HEK293 (cell line): ENCODE measurements around the gene SULT1C3.

Experiments used
- CTCF ChIA-PET: fragments of 350-600 bp; formaldehyde crosslinking; extraction: SDS; loops from one replicate; lab custom pipeline; 2021; ENCODE audit warnings: antibody characterized with exemption; lab: Yijun Ruan, JAX
- POLR2A ChIA-PET: fragments of 300-600 bp; formaldehyde crosslinking; extraction: SDS; loops from one replicate; lab custom pipeline; 2020; ENCODE audit warnings: antibody characterized with exemption, inconsistent platforms; lab: Yijun Ruan, JAX
- H3K27ac ChIP-seq: fragments of 200-500 bp; sonication (Bioruptor generic); 2 replicates; pipeline ENCODE4 v1.5.1; 2014; ENCODE audit warnings: low read depth, low read length, control low read depth, inconsistent platforms; ENCODE audit errors: extremely low read depth
- H3K36me3 ChIP-seq, 2 experiments: fragments of 200-500 bp in 1 of 2; sonication (Bioruptor generic) in 1 of 2; 1 replicate in 1 of 2; 2 replicates in 1 of 2; pipeline ENCODE4 v1.5.1; 2014 to 2017; ENCODE audit warnings: inconsistent platforms in 2 of 2, low read length in 2 of 2; ENCODE audit not compliant: control insufficient read depth in 2 of 2, insufficient read depth in 1 of 2
- H3K4me1 ChIP-seq: fragments of 200-500 bp; sonication (Bioruptor generic); 2 replicates; pipeline ENCODE4 v1.5.1; 2014; ENCODE audit warnings: mild to moderate bottlenecking, low read length, inconsistent platforms; ENCODE audit not compliant: control insufficient read depth, insufficient read depth
- H3K4me3 ChIP-seq: 2 replicates; pipeline ENCODE4 v1.5.1; 2011; ENCODE audit warnings: low read depth, mild to moderate bottlenecking, control low read depth, low read length, moderate library complexity
- H3K9me3 ChIP-seq: fragments of 200-500 bp; sonication (Bioruptor generic); 2 replicates; pipeline ENCODE4 v1.5.1; 2014; ENCODE audit warnings: low read depth, low read length, inconsistent platforms; ENCODE audit not compliant: control insufficient read depth, insufficient read depth
- BCL6B ChIP-seq: fragments of 450-650 bp; formaldehyde crosslinking; IDR thresholded peaks from 2 replicates; pipeline ENCODE4 v1.5.1; 2017; ENCODE audit warnings: missing biosample characterization, missing genetic modification characterization
- EGR2 ChIP-seq: fragments of 450-650 bp; formaldehyde crosslinking; IDR thresholded peaks from 2 replicates; pipeline ENCODE4 v1.5.1; 2016; ENCODE audit warnings: low read depth, missing biosample characterization, missing genetic modification characterization
- GFI1B ChIP-seq: fragments of 450-650 bp; formaldehyde crosslinking; IDR thresholded peaks from 2 replicates; pipeline ENCODE4 v1.5.1; 2016; ENCODE audit warnings: missing biosample characterization, missing genetic modification characterization
- PBX3 ChIP-seq: sonication (generic); formaldehyde crosslinking; IDR thresholded peaks from 2 replicates; pipeline ENCODE4 v1.8.1; 2022; ENCODE audit warnings: mild to moderate bottlenecking, moderate library complexity, missing genetic modification reagents
- PRDM10 ChIP-seq: fragments of 450-650 bp; formaldehyde crosslinking; IDR thresholded peaks from 2 replicates; pipeline ENCODE4 v1.5.1; 2016; ENCODE audit warnings: missing biosample characterization, missing genetic modification characterization
- PRDM2 ChIP-seq: fragments of 450-650 bp; formaldehyde crosslinking; IDR thresholded peaks from 2 replicates; pipeline ENCODE4 v1.5.1; 2016; ENCODE audit warnings: missing biosample characterization, missing genetic modification characterization, borderline replicate concordance
- ZNF169 ChIP-seq: fragments of 450-650 bp; formaldehyde crosslinking; IDR thresholded peaks from 2 replicates; pipeline ENCODE4 v1.5.1; 2016; ENCODE audit warnings: missing biosample characterization, missing genetic modification characterization
- ZNF239 ChIP-seq: fragments of 450-650 bp; formaldehyde crosslinking; IDR thresholded peaks from 2 replicates; pipeline ENCODE4 v1.5.1; 2016; ENCODE audit warnings: missing biosample characterization, missing genetic modification characterization
- ZNF26 ChIP-seq: fragments of 450-650 bp; formaldehyde crosslinking; IDR thresholded peaks from 2 replicates; pipeline ENCODE4 v1.5.1; 2016; ENCODE audit warnings: missing biosample characterization, missing genetic modification characterization
- ZNF398 ChIP-seq: fragments of 450-650 bp; formaldehyde crosslinking; IDR thresholded peaks from 2 replicates; pipeline ENCODE4 v1.5.1; 2017; ENCODE audit warnings: missing biosample characterization, missing genetic modification characterization
- ZNF416 ChIP-seq: fragments of 450-650 bp; formaldehyde crosslinking; IDR thresholded peaks from 2 replicates; pipeline ENCODE4 v1.5.1; 2016; ENCODE audit warnings: missing biosample characterization, missing genetic modification characterization
- ZNF549 ChIP-seq: fragments of 450-650 bp; IDR thresholded peaks from 2 replicates; pipeline ENCODE4 v1.5.1; 2018; ENCODE audit warnings: missing biosample characterization, missing genetic modification characterization, mild to moderate bottlenecking, inconsistent platforms, moderate library complexity
- ZNF558 ChIP-seq: fragments of 450-650 bp; formaldehyde crosslinking; IDR thresholded peaks from 2 replicates; pipeline ENCODE4 v1.5.1; 2016; ENCODE audit warnings: missing biosample characterization, missing genetic modification characterization
- ZNF560 ChIP-seq: fragments of 450-650 bp; formaldehyde crosslinking; IDR thresholded peaks from 2 replicates; pipeline ENCODE4 v1.5.1; 2017; ENCODE audit warnings: missing biosample characterization, missing genetic modification characterization, borderline replicate concordance
- ZNF658 ChIP-seq: fragments of 450-650 bp; formaldehyde crosslinking; IDR thresholded peaks from 2 replicates; pipeline ENCODE4; 2016; ENCODE audit warnings: missing biosample characterization, missing genetic modification characterization
- ZNF843 ChIP-seq: fragments of 450-650 bp; formaldehyde crosslinking; IDR thresholded peaks from 2 replicates; pipeline ENCODE4 v1.5.1; 2016; ENCODE audit warnings: missing biosample characterization, missing genetic modification characterization
- ZSCAN30 ChIP-seq: fragments of 450-650 bp; IDR thresholded peaks from 2 replicates; pipeline ENCODE4 v1.5.1; 2018; ENCODE audit warnings: missing biosample characterization, mild to moderate bottlenecking, missing genetic modification characterization, moderate library complexity

The SULT1C3 gene

GRCh38 chr2:108228006-108228405 lies 11.8 kb upstream of the SULT1C3 start (continued):
- TF ChIP-seq BCL6B (tag by site-specific recombination) (no peak), ZNF416 (no peak), ZNF26 (tag by site-specific recombination) (no peak), ZNF549 (tag by site-specific recombination) (no peak), EGR2 (tag by site-specific recombination) (no peak), ZNF560 (tag by site-specific recombination) (no peak)

GRCh38 chr2:108228537-108228936 lies 11.2 kb upstream of the SULT1C3 start:
- no peak overlapping the region for H3K4me3 ChIP-seq
- TF ChIP-seq PBX3 (CRISPR knock-in tag) (no peak), ZNF169 (no peak), ZNF239 (no peak), ZNF843 (tag by site-specific recombination) (no peak), ZNF658 (tag by site-specific recombination) (no peak)
- TF ChIP-seq, all 188 proteins: peak for 0
- H3K27ac ChIP-seq, result no peak overlapping the region
- no peaks in the 10 kb centered on the region for H3K9me3 ChIP-seq
- no peaks in the 10 kb centered on the region for H3K4me1 ChIP-seq
- ChIA-PET POLR2A (no interaction called here), CTCF (no interaction called here)
- H3K36me3 ChIP-seq, result no peaks in the 10 kb centered on the region

- ChIA-PET POLR2A (no interaction called here), CTCF (interaction anchor here (0.5 kb wide), 1 partner anchor 11 kb away, joined by 3 read pairs; no protein-coding TSS in a partner anchor)
- H3K4me1 ChIP-seq, result no peaks in the 10 kb centered on the region
- H3K36me3 ChIP-seq, result no peaks in the 10 kb centered on the region
- H3K4me3 ChIP-seq, result no peak overlapping the region
- H3K27ac ChIP-seq, result no peak overlapping the region
- no peaks in the 10 kb centered on the region; the same call in 1 of the 2 replicates for H3K9me3 ChIP-seq
- no peak for TF ChIP-seq PRDM2 (tag by site-specific recombination)
- no peak for TF ChIP-seq ZNF558 (tag by site-specific recombination)
- TF ChIP-seq ZNF398, result no peak
- TF ChIP-seq GFI1B (tag by site-specific recombination), result no peak
- no peak for TF ChIP-seq ZNF416
- no peak for TF ChIP-seq PRDM10
- no peak for TF ChIP-seq ZSCAN30 (tag by site-specific recombination)
These were observed 9.9 kb upstream of the SULT1C3 start for GRCh38 chr2:108229875-108230274.
